Gastrocnemius medialis (tissue), 4 donors: ENCODE data around the gene NSFL1C.

Experiments
- POLR2A ChIP-seq, 2 donors: fragments of 450-650 bp; IDR thresholded peaks; one replicate each; pipeline ENCODE4 v1.6.1; 2017; ENCODE audit warnings: antibody characterized with exemption in 2 of 2, mild to moderate bottlenecking in 2 of 2, moderate library complexity in 2 of 2
- TF ChIP-seq, protein P1 (sequence below), 5 experiments: fragments of 450-650 bp in 3 of 5; fragments of 200-600 bp in 2 of 5; sonication (generic) in 2 of 5; IDR thresholded peaks in 4 of 5; conservative IDR thresholded peaks in 1 of 5; 1 replicate in 4 of 5; 2 replicates in 1 of 5; pipeline ENCODE4 v1.5.1; 2016 to 2019; ENCODE audit warnings: antibody characterized with exemption in 5 of 5, mild to moderate bottlenecking in 3 of 5, moderate library complexity in 3 of 5

GRCh38 chr20:1489764-1490436, 23.3 kb upstream of the NSFL1C start:
- TF ChIP-seq, protein P1, sequence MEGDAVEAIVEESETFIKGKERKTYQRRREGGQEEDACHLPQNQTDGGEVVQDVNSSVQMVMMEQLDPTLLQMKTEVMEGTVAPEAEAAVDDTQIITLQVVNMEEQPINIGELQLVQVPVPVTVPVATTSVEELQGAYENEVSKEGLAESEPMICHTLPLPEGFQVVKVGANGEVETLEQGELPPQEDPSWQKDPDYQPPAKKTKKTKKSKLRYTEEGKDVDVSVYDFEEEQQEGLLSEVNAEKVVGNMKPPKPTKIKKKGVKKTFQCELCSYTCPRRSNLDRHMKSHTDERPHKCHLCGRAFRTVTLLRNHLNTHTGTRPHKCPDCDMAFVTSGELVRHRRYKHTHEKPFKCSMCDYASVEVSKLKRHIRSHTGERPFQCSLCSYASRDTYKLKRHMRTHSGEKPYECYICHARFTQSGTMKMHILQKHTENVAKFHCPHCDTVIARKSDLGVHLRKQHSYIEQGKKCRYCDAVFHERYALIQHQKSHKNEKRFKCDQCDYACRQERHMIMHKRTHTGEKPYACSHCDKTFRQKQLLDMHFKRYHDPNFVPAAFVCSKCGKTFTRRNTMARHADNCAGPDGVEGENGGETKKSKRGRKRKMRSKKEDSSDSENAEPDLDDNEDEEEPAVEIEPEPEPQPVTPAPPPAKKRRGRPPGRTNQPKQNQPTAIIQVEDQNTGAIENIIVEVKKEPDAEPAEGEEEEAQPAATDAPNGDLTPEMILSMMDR (IDR thresholded peaks at IDR 0.05 in 4 of 5, conservative IDR thresholded peaks at IDR 0.05 in 1 of 5): no peak
- TF ChIP-seq POLR2A (IDR thresholded peaks at IDR 0.05): no peak
